ENCODE results near the gene MYBBP1A. TPM values are rescaled to one million over a fixed set of nuclear protein-coding genes. Genes with fewer than 3 reads are reported as not detected.

The MYBBP1A gene
- total RNA-seq, 1 donor from 2014 or later: 178 TPM

DNA sequence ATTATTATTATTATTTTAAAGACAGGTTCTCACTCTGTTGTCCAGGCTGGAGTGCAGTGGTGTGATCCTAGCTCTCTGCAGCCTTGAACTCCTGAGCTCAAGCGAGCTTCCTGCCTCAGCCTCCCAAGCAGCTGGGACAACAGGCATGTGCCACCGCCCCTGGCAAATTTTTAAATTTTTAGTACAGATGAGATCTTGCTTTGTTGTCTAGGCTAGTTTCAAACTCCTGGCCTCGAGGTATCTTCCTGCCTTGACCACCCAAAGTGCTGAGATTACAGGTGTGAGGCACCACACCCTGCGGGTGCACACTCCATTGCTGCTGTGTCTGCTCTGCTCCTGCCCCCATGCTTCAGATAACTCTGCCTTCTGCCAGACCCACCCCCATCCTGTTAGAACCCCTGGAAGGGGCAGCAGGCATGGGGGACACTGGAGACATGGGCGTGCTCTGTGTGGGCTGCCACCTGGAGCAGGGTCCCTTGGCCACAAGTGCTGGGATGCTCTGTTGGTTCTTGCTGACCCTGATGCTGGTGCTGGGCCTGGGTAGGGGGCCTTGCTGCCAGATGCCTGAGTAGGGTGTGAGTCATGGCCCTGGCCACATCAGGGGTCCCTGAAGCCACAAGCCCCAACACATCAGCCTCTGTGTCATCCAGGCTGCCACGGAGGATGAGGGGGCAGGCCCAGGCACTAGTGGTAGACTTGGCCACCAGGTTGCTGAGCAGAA lies 2.6 kb upstream of the MYBBP1A start:
- Mint-ChIP-seq H3K4me3 (no peak overlapping the region), H3K4me1 (peaks cover 40% of the 10 kb centered on the region)
- intact Hi-C loops (cut with micrococcal nuclease): loop anchor here (5.0 kb wide), 1 partner anchor 145 kb away; the partner anchor contains the start of gene PELP1

DNA sequence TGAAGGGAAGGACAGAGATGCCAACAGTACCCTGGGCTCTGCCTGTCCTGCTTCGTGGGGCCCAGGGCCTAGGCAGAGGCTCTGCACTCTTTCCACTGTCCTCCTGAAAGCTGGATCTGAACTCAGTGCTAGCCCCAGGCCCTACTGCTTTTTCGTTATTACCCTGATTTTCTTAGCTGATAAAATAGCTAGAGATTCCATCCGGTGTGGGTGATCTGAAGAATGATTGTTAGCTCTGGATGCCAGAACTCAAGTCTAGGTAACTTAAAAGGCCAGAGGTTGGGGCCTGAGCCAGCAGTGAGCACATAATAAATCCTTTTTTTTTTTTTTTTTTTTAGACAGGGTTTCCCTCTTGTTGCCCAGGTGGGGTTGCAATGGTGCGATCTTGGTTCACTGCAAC lies 1.8 kb upstream of the MYBBP1A start:
- intact Hi-C loops (cut with micrococcal nuclease): loop anchor here (5.0 kb wide), 1 partner anchor 145 kb away; the partner anchor contains the start of gene PELP1
- H3K4me3 Mint-ChIP-seq: peak overlapping the region; percentile 21
- H3K4me1 Mint-ChIP-seq: peaks cover 32% of the 10 kb centered on the region
- no peaks in the 10 kb centered on the region for H3K27me3 Mint-ChIP-seq
- no peak for DNase-seq
- H3K27ac Mint-ChIP-seq: peak overlapping the region; percentile 29
- H3K9me3 Mint-ChIP-seq: no peaks in the 10 kb centered on the region
- H3K36me3 Mint-ChIP-seq (ENCODE audit: low read depth): peaks cover 22% of the 10 kb centered on the region

More for the DNA sequence above, 2.6 kb upstream of the MYBBP1A start:
- H3K27ac Mint-ChIP-seq: peak overlapping the region; percentile 48
- no peak for DNase-seq
- H3K36me3 Mint-ChIP-seq (ENCODE audit: low read depth): peaks cover 16% of the 10 kb centered on the region
- no peaks in the 10 kb centered on the region for H3K27me3 Mint-ChIP-seq
- H3K9me3 Mint-ChIP-seq: no peaks in the 10 kb centered on the region

DNA sequence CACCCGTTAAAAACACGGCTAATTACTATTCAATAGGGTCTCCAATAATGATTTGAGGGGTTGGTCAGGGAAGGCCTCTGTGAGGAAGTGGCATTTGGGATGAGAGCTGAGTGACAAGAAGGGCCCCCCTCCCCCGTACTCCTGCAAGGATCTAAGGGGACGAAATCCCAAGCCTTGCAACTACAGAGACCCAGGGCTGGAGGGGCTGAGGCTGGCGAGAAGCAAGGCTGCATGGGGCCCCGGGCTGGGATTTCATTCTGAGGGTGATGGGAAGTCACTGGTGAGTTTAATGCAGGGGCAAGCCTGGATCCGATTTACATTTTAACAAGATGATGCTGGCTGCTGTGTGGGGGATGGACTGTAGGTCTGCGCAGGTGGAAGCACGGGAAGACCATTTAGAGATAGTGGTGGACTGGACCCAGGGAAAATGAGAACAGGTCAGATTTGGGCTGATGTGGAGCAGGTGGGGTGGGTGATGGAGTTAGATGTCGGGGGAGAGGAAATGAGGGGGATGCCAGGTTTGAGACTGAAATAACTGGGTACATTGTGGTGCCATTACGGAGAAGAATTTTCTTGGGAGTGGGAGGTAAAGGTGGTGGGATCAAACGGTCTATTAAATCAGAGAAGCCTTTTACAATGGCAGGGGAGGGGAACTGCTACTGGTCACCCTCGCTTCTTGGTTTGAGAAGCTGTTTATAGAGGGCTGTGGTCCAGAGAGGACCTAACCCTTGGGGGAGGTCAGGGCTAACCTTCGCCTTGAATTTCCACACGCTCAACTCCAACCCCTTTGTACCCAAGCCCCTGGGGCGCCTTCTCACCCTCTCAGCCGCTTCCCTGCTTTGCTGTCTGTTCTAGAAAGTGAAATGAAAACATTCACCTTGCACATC lies 932 bp upstream of the MYBBP1A start:
- no peak for DNase-seq
- H3K27me3 Mint-ChIP-seq: no peaks in the 10 kb centered on the region
- peak overlapping the region; percentile 95 for H3K27ac Mint-ChIP-seq
- intact Hi-C loops (cut with micrococcal nuclease): loop anchor here (5.0 kb wide), 1 partner anchor 146 kb away; the partner anchor contains the start of gene PELP1
- peaks cover 31% of the 10 kb centered on the region for H3K36me3 Mint-ChIP-seq (ENCODE audit: low read depth)
- H3K4me3 Mint-ChIP-seq: peak overlapping the region; percentile 90
- H3K4me1 Mint-ChIP-seq: peaks cover 25% of the 10 kb centered on the region
- no peaks in the 10 kb centered on the region for H3K9me3 Mint-ChIP-seq

DNA sequence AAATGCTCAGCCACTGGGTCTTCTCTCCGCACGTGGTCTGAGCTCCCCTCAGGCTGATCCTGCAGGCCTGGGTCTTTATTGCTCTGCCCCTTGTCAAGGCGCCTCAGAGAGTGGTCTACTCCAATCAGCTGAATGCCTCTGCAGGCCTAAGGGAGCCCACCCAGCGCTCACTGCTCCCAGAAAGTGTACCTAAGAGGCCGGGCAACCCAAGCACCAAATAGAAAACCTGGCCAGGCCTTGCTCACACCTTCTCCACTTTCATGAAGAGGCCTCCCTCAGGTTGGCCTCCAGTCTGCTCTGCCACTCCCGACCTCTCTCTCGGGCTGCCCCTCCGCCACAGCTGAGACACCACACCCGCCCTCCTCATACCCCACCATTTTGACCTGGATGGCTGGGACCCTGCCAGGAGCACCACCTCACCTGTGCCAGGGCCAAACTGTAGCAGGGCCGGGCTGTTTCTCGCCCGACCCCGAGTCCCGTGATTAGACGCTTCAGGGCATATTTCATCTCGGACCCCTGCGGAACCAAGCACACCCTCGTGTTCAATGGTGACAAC lies 665 bp downstream of the MYBBP1A start:
- Mint-ChIP-seq H3K36me3 (ENCODE audit: low read depth) (peaks cover 44% of the 10 kb centered on the region), H3K4me3 (peak overlapping the region; percentile 90), H3K4me1 (peaks cover 25% of the 10 kb centered on the region), H3K27me3 (no peaks in the 10 kb centered on the region), H3K27ac (peak overlapping the region; percentile 95), H3K9me3 (no peaks in the 10 kb centered on the region)
- no peak for DNase-seq
- intact Hi-C loops (cut with micrococcal nuclease): no loop called here

DNA sequence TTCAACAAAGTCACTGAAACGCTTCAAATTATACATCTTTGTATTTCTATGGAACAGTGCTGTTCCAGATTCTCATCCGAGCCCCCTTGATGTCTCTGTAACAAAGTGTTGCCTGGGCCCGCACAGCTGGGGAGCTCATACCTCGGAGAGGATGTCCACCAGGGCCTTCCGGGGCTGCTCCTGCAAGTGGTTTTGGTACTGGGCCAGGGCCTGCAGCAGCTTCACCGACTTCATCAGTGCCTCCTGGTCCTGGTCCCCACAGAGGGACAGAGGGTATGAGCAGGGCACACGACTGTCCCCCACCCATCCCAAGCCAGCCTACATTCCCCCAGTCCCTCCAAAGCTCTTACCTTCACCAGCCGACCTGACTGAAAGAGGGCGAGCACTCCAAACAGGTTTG lies 1.5 kb downstream of the MYBBP1A start:
- H3K27ac Mint-ChIP-seq: peak overlapping the region; percentile 63
- no peaks in the 10 kb centered on the region for H3K27me3 Mint-ChIP-seq
- DNase-seq: no peak
- H3K4me1 Mint-ChIP-seq: peaks cover 25% of the 10 kb centered on the region
- H3K4me3 Mint-ChIP-seq: peak overlapping the region; percentile 90
- no peaks in the 10 kb centered on the region for H3K9me3 Mint-ChIP-seq
- intact Hi-C loops (cut with micrococcal nuclease): no loop called here
- H3K36me3 Mint-ChIP-seq (ENCODE audit: low read depth): peaks cover 47% of the 10 kb centered on the region

DNA sequence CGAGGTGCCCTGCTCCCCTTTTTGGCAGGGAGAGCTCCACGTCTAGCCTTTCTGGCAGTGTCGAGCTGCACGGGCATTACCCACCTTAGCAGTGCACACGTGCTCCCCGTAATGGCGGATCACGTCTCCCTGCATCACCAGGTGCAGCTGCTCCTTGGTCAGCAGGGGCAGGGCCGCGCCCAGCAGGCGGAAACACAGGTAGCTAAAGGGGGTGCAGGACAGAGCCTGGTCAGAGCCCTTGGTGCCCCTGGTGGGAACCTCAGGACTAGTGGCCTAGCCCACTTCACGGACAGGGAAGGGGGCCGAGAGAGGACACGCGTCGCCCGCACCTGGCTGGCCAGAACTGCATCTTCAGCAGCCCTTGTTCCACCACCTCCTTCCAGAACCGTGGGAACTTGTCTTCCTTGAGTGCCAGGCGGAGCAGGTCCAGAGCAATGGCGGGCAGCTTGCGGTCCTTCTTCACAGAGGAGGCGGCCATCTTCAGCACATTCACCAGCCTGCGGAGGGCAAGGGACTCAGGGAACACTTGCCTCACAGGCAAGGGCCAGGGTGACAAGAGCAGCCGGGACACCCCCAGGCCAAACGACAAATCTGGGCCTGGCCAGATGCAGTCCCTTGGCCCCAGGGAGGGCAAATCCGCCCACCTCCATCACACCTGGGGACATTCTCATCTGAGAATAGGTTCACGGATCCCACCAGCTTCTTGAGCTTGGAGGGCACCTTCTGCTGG lies 3.2 kb downstream of the MYBBP1A start:
- H3K36me3 Mint-ChIP-seq (ENCODE audit: low read depth): peaks cover 53% of the 10 kb centered on the region
- peaks cover 24% of the 10 kb centered on the region for H3K4me1 Mint-ChIP-seq
- DNase-seq: no peak
- no peak overlapping the region for H3K27ac Mint-ChIP-seq
- H3K9me3 Mint-ChIP-seq: no peaks in the 10 kb centered on the region
- no peaks in the 10 kb centered on the region for H3K27me3 Mint-ChIP-seq
- intact Hi-C loops (cut with micrococcal nuclease): no loop called here
- no peak overlapping the region for H3K4me3 Mint-ChIP-seq

DNA sequence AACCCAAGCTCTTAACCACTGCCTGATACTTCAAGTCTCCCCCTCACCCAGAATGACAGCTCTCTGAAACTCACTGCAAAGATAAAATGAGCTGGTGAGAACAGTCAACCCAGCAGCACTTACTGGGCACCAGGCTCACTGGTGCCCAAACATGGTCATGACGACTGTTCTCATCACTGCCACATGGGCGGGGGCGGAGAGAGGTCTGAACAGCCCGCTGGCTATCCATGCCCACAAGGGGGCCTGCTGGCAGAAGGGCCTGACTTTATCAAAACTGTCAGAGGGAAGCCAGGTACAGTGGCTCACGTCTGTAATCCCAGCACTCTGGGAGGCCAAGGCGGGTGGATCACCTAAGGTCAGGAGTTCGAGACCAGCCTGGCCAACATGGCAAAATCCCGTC lies 4.0 kb downstream of the MYBBP1A start:
- peaks cover 58% of the 10 kb centered on the region for H3K36me3 Mint-ChIP-seq (ENCODE audit: low read depth)
- H3K27ac Mint-ChIP-seq: no peak overlapping the region
- no peaks in the 10 kb centered on the region for H3K27me3 Mint-ChIP-seq

DNA sequence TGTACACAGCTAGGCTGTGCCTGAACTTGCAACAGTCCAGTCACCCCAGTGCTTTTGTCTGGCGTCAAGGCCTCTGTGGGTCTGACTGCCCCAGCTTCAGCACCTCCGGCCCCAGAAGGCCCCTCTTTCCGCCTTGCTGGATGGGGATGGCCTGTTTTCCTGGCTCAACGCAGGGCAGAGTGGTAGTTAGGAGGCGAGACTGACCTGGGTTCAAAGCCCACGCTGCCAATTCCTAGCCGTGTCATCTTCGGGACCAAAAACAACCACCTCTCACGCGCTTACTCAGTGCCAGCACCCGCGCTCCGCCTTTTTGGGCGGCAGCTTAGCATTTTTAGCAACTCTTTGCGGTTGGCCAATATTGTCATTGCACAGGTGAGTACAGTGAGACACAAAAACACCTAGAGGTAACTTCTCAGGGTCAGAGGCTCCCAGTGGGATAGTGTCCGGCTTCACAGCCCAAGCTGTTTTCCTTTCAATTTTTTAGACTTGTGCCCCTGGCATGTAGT lies 4.6 kb downstream of the MYBBP1A start:
- H3K36me3 Mint-ChIP-seq (ENCODE audit: low read depth): peaks cover 58% of the 10 kb centered on the region
- H3K9me3 Mint-ChIP-seq: no peaks in the 10 kb centered on the region
- intact Hi-C loops (cut with micrococcal nuclease): no loop called here
- H3K27me3 Mint-ChIP-seq: no peaks in the 10 kb centered on the region
- H3K4me3 Mint-ChIP-seq: no peak overlapping the region
- no peak for DNase-seq
- peaks cover 16% of the 10 kb centered on the region for H3K4me1 Mint-ChIP-seq
- no peak overlapping the region for H3K27ac Mint-ChIP-seq

More for the DNA sequence above, 4.0 kb downstream of the MYBBP1A start:
- DNase-seq: no peak
- no peaks in the 10 kb centered on the region for H3K9me3 Mint-ChIP-seq
- no peak overlapping the region for H3K4me3 Mint-ChIP-seq
- peaks cover 22% of the 10 kb centered on the region for H3K4me1 Mint-ChIP-seq
- intact Hi-C loops (cut with micrococcal nuclease): no loop called here

DNA sequence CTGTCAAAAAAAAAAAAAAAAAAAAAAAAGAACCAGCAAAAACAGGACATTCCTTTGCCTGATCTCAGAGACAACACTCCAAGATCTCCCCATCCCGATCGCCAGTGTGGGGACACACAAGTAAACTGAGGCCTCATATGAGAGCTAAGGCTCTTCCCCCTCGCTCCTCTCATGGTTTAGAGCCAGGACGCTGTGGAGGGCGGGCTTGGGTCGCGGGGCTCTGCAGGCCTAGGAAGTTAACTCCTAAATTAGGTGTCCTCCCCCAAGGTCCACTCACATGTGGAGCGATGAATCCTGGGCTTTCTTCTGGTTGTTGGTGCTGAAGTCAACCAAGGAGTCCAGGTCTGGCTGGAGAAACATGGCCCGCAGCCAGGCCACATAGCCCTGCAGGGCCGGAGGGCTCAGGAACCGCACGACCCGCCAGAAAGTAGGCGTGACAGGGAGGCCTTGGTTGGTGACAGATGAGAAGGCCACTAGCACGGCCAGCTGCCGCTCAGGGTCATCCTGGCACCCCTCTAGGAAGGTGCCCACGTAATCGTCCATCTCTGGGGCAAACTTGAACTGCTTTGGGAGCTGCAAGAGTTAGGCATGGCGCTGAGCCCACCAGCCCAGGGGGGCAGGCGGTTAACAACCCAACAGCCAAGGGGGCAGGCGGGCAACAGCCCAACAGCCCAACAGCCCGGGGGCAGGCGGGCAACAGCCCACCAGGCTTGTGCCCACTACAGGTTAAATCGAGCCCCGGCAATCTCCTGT lies 5.2 kb downstream of the MYBBP1A start:
- H3K9me3 Mint-ChIP-seq: no peaks in the 10 kb centered on the region
- intact Hi-C loops (cut with micrococcal nuclease): no loop called here
- no peak overlapping the region for H3K4me3 Mint-ChIP-seq
- H3K36me3 Mint-ChIP-seq (ENCODE audit: low read depth): peaks cover 58% of the 10 kb centered on the region
- no peak overlapping the region for H3K27ac Mint-ChIP-seq
- DNase-seq: no peak
- H3K27me3 Mint-ChIP-seq: no peaks in the 10 kb centered on the region
- peaks cover 14% of the 10 kb centered on the region for H3K4me1 Mint-ChIP-seq

DNA sequence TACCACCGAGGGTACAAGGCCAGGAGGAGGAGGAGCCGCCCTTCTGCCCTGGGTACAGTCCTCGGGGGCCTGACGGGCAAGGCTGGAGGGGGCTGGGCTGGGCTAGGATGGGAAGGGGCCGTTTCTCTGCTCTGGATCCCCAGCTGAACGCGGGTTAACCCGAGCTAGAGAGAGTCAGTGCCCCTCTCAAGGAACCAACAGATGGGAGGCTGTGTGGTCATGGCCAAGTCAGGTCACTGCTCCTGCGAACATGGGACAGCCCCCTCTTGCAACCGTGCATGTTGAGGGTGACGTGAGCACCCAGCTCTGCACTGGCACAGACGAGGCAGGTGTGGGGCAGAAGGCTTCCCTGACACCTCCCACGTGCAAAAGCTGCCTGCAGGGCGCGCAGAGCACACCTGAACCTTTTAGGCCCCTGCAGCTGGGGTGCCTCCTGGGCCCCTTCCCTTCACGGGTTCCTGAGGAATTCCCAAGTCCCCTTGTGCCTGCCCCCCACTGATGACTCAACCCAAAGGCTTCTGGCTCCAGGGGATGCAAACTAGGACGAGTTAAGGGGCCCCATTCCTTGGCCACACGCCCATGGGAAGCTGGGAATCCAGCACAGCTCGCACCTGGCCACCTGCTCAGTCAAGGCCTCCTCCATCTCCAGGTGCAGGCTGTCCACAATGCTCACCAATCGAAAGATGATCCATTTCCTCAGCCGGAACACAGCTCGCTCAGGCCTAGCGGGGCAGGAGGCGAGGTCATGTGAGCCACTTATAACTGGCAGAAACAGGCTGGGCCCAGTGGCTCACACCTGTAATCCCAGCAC lies 6.3 kb downstream of the MYBBP1A start:
- H3K9me3 Mint-ChIP-seq: no peaks in the 10 kb centered on the region
- DNase-seq: no peak
- intact Hi-C loops (cut with micrococcal nuclease): no loop called here
- H3K27ac Mint-ChIP-seq: no peak overlapping the region
- no peak overlapping the region for H3K4me3 Mint-ChIP-seq
- no peaks in the 10 kb centered on the region for H3K27me3 Mint-ChIP-seq
- H3K36me3 Mint-ChIP-seq (ENCODE audit: low read depth): peaks cover 52% of the 10 kb centered on the region
- peaks cover 6% of the 10 kb centered on the region for H3K4me1 Mint-ChIP-seq

DNA sequence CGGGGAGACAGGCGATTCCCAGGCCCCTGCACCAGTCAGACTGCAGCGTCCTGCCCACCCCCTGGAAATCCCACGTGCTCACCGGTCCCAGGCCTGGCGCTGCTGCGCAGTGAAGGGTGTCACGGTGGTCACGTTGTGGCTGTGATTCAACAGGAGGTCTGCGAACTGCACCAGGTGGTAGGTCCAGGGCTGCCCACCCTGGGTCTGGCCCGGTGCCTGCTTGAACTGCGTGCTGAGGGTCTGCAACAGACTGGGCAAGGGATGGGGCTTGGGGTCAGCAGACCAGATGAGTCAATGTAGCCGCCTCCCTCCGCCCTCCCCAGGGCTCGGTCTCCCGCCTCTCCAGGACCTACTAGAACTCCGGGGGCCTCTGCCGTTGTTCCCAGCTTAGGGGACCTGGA lies 7.1 kb downstream of the MYBBP1A start:
- Mint-ChIP-seq H3K4me1 (peaks cover 2% of the 10 kb centered on the region), H3K27ac (no peak overlapping the region), H3K27me3 (no peaks in the 10 kb centered on the region), H3K36me3 (ENCODE audit: low read depth) (peaks cover 55% of the 10 kb centered on the region), H3K4me3 (no peak overlapping the region), H3K9me3 (no peaks in the 10 kb centered on the region)
- intact Hi-C loops (cut with micrococcal nuclease): no loop called here
- DNase-seq: no peak
